ENCODE results near the gene AGBL5. TPM values are rescaled to one million over a fixed set of nuclear protein-coding genes. Genes with fewer than 3 reads are reported as not detected.

AGBL5 gene
- total and polyA plus RNA-seq, 5 experiments from 2014 or later, result 7.9 to 15.8 (median 9.3) TPM

- H3K9me3 Mint-ChIP-seq, result no peaks in the 10 kb centered on the region
- peaks cover 0 to 24% (median 9%) of the 10 kb centered on the region in 4 donors for H3K4me1 Mint-ChIP-seq
- DNase-seq (no peak), ATAC-seq (no peak)
- POLR2A ChIA-PET, result interaction anchor here (0.7 to 17.0 kb wide), 4 partner anchors 8 to 26 kb away, joined by 4 to 270 read pairs (median 10); partner anchors contain the start of genes AGBL5, KHK and OST4
- no peak overlapping the region for H3K4me3 Mint-ChIP-seq
- peak overlapping the region in 2 of 10 donors; percentile 17 to 41 for H3K27ac Mint-ChIP-seq
- H3K36me3 Mint-ChIP-seq, result peaks cover 0 to 26% (median 2%) of the 10 kb centered on the region in 3 donors
- no peaks in the 10 kb centered on the region for H3K27me3 Mint-ChIP-seq
Observed at GRCh38 chr2:27059141-27059820, 7.8 kb downstream of the AGBL5 start.

- H3K36me3 Mint-ChIP-seq, result peaks cover 0 to 28% (median 0%) of the 10 kb centered on the region in 3 donors
- H3K4me3 Mint-ChIP-seq, result no peak overlapping the region
- DNase-seq (no peak), ATAC-seq (no peak)
- peaks cover 0 to 19% (median 9%) of the 10 kb centered on the region in 4 donors for H3K4me1 Mint-ChIP-seq
- no peaks in the 10 kb centered on the region for H3K27me3 Mint-ChIP-seq
- H3K9me3 Mint-ChIP-seq, result no peaks in the 10 kb centered on the region
- peak overlapping the region in 3 of 10 donors; percentile 14 to 48 (median 39) for H3K27ac Mint-ChIP-seq
- POLR2A ChIA-PET, result interaction anchor here (1.9 to 17.0 kb wide), 3 partner anchors 9 to 25 kb away, joined by 6 to 270 read pairs (median 15); partner anchors contain the start of genes AGBL5, KHK and OST4
Observed at GRCh38 chr2:27060323-27060722, 8.9 kb downstream of the AGBL5 start.

- DNase-seq (no peak), ATAC-seq (no peak)
- POLR2A ChIA-PET, result interaction anchor here (13.8 to 17.0 kb wide), 2 partner anchors 4 to 9 kb away, joined by 270 read pairs; partner anchors contain the start of genes AGBL5 and OST4
- peaks cover 25 to 54% (median 39%) of the 10 kb centered on the region in 4 donors for H3K4me1 Mint-ChIP-seq
- H3K27ac Mint-ChIP-seq, result no peak overlapping the region
- H3K36me3 Mint-ChIP-seq, result peaks cover 0 to 48% (median 0%) of the 10 kb centered on the region in 3 donors
- H3K9me3 Mint-ChIP-seq, result no peaks in the 10 kb centered on the region
- no peaks in the 10 kb centered on the region for H3K27me3 Mint-ChIP-seq
- H3K4me3 Mint-ChIP-seq, result no peak overlapping the region
Observed at GRCh38 chr2:27065128-27065527, 13.7 kb downstream of the AGBL5 start.

DNA sequence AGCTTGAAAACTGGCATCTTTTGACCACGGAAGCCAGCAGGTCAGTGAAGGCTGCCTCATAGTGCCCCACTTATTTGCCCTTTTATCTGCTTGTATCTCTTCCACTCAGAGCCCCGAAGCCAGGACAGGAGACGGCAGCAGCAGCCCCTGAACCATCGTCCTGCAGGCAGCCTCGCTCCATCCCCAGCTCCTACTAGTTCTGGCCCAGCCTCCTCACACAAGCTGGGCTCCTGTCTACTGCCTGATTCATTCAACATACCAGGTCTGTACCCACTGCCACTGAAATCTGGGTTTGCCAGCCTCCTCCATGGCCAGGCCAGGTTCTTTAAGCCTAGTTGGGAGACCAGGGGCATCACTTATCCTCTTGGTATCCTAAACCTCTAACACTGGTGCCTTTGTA is 15.9 kb downstream of the AGBL5 start:
- Mint-ChIP-seq H3K9me3 (no peaks in the 10 kb centered on the region), H3K4me3 (no peak overlapping the region), H3K27ac (peak overlapping the region in 6 of 10 donors; percentile 33 to 81 (median 50)), H3K4me1 (peaks cover 32 to 67% (median 53%) of the 10 kb centered on the region in 4 donors), H3K36me3 (peaks cover 0 to 46% (median 0%) of the 10 kb centered on the region in 3 donors), H3K27me3 (no peaks in the 10 kb centered on the region)
- POLR2A ChIA-PET, result interaction anchor here (0.9 to 13.8 kb wide), 3 partner anchors 11 to 30 kb away, joined by 6 to 270 read pairs (median 197); partner anchors contain the start of genes AGBL5, EMILIN1 and KHK
- no peak for ATAC-seq
- DNase-seq, result no peak

GRCh38 chr2:27069436-27069835 is 18.0 kb downstream of the AGBL5 start:
- Mint-ChIP-seq H3K4me1 (peaks cover 38 to 72% (median 63%) of the 10 kb centered on the region in 4 donors), H3K4me3 (peak overlapping the region; percentile 3 to 98 (median 96)), H3K27ac (peak overlapping the region in 8 of 10 donors; percentile 20 to 99 (median 84)), H3K27me3 (no peaks in the 10 kb centered on the region), H3K36me3 (peaks cover 0 to 44% (median 0%) of the 10 kb centered on the region in 3 donors), H3K9me3 (no peaks in the 10 kb centered on the region)
- ATAC-seq (no peak), DNase-seq (no peak)
- POLR2A ChIA-PET, result interaction anchor here (9.0 to 13.8 kb wide), 2 partner anchors 13 to 15 kb away, joined by 197 to 270 read pairs; partner anchors contain the start of genes AGBL5, EMILIN1 and KHK

- no peaks in the 10 kb centered on the region for H3K27me3 Mint-ChIP-seq
- H3K4me3 Mint-ChIP-seq, result peak overlapping the region; percentile 93 to 98 (median 98)
- peak overlapping the region; percentile 20 to 99 (median 97) for H3K27ac Mint-ChIP-seq
- POLR2A ChIA-PET, result interaction anchor here (9.0 to 13.8 kb wide), 2 partner anchors 14 kb away, joined by 197 to 270 read pairs; partner anchors contain the start of genes AGBL5, EMILIN1 and KHK
- ATAC-seq, result no peak
- no peaks in the 10 kb centered on the region for H3K9me3 Mint-ChIP-seq
- peaks cover 0 to 40% (median 0%) of the 10 kb centered on the region in 3 donors for H3K36me3 Mint-ChIP-seq
- no peak for DNase-seq
- H3K4me1 Mint-ChIP-seq, result peaks cover 43 to 78% (median 69%) of the 10 kb centered on the region in 4 donors
Observed at GRCh38 chr2:27069961-27070618, 18.6 kb downstream of the AGBL5 start.

GRCh38 chr2:27070653-27071276 is 19.3 kb downstream of the AGBL5 start:
- Mint-ChIP-seq H3K9me3 (no peaks in the 10 kb centered on the region), H3K27me3 (no peaks in the 10 kb centered on the region), H3K4me3 (peak overlapping the region; percentile 93 to 98 (median 98)), H3K4me1 (peaks cover 46 to 82% (median 73%) of the 10 kb centered on the region in 4 donors), H3K27ac (peak overlapping the region; percentile 94 to 99 (median 97)), H3K36me3 (peaks cover 0 to 39% (median 0%) of the 10 kb centered on the region in 3 donors)
- POLR2A ChIA-PET, result interaction anchor here (0.6 to 13.8 kb wide), 10 partner anchors 13 to 142 kb away, joined by 3 to 270 read pairs (median 6); partner anchors contain the start of genes ABHD1, AGBL5, ATRAID and EMILIN1
- DNase-seq (no peak), ATAC-seq (peak in 1 of 2 donors; percentile 18)

DNA sequence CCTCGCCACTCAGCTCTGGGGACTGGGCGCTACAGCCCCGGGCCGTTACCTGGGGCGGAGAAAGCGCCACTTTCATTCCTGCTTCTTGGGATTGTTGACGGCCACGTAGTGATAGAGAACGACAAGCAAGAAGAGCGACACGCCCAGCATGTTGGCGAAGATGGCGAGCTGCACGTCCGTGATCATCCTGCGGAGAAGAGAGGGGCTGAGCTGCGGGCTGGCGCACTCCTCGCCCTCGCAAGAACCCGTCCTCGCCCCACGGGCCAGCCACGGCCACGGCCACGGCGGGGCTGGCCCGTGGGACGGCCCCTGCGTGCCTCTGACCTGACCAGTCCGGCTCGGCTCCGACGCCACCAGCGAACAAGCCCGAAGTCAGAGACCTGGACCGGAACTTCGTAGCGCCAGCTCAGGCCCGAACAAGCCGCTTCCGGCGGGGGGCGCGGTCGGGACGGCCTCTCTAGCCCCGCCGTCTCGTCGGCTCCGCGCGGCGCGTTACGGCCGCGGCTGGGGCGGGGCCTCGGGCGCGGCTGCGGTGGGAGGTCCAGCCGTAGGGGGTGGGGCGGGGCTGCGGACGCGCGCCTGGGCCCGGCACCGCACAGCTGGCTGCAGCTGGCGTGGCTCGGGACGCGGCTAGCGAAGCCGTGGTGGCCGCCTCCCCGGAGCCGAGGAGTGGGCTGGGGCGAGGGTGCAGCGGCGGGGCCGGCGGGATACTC is 20.0 kb downstream of the AGBL5 start, which contains the start of gene OST4:
Gene OST4 (minus strand): TSS at position 378 of the 713 bp plus-strand sequence.
- ATAC-seq (peak; percentile 87 to 91), DNase-seq (peak; percentile 80 to 90 (median 88))
- POLR2A ChIA-PET, result interaction anchor here (0.6 to 13.8 kb wide), 12 partner anchors 13 to 592 kb away, joined by 3 to 270 read pairs (median 5); partner anchors contain the start of genes ABHD1, AGBL5, ATRAID and EIF2B4
- H3K4me1 Mint-ChIP-seq, result peaks cover 45 to 83% (median 76%) of the 10 kb centered on the region in 4 donors
- H3K9me3 Mint-ChIP-seq, result no peaks in the 10 kb centered on the region
- H3K27me3 Mint-ChIP-seq, result no peaks in the 10 kb centered on the region
- peaks cover 0 to 33% (median 0%) of the 10 kb centered on the region in 3 donors for H3K36me3 Mint-ChIP-seq
- H3K27ac Mint-ChIP-seq, result peak within 1 kb of the TSS; percentile 94 to 99 (median 97)
- peak within 1 kb of the TSS; percentile 93 to 98 (median 98) for H3K4me3 Mint-ChIP-seq

DNA sequence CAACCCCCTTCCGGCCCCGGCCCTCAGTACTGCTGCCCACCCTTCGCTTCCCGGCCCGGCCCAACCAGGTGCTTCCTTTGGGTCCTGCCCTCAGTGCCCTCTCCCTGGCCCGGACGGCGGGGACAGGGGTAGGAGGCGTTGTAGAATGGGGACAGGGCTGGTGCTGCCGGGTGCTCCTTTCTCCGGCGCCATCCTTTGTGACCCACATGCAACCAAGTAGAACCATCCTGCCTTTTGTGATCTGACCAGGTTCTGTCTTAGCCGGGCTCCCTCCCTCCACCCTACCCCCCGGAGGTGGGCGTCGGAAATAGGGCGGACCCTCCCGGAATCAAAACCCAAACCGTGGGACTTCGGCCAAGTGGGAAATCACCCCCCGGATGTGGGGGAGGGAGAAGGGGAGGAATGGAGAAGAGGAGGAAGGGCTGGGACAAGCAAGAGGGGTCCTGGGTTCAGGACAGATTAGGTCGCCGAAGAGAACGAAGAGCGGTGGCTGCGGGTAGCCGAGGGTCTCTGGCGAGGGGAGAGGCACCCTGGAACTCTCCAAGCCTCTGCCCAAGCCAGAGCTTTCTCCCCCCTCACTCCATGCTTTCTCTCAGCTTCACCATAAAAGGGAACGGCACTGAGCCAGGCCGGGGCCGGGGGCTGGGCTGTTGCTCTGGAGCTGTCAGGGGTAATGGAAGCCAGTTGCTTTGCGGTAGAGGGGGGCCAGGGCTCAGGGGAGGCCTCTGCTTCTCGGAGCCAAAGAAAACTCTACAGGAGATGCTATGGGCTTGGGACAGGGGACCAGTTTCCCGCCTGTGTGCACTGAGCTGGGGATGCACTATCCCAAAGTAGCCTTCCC is 20.7 kb downstream of the AGBL5 start:
- H3K4me3 Mint-ChIP-seq, result peak overlapping the region; percentile 76 to 96 (median 83)
- ATAC-seq (peak; percentile 29 to 38), DNase-seq (peak in 3 of 10 donors; percentile 22 to 61 (median 28))
- peaks cover 49 to 83% (median 77%) of the 10 kb centered on the region in 4 donors for H3K4me1 Mint-ChIP-seq
- peaks cover 0 to 27% (median 0%) of the 10 kb centered on the region in 3 donors for H3K36me3 Mint-ChIP-seq
- no peaks in the 10 kb centered on the region for H3K27me3 Mint-ChIP-seq
- no peaks in the 10 kb centered on the region for H3K9me3 Mint-ChIP-seq
- POLR2A ChIA-PET, result interaction anchor here (0.8 to 13.8 kb wide), 13 partner anchors 12 to 591 kb away, joined by 3 to 270 read pairs (median 5); partner anchors contain the start of genes ABHD1, AGBL5, ATRAID and EIF2B4
- peak overlapping the region; percentile 63 to 93 (median 86) for H3K27ac Mint-ChIP-seq

DNA sequence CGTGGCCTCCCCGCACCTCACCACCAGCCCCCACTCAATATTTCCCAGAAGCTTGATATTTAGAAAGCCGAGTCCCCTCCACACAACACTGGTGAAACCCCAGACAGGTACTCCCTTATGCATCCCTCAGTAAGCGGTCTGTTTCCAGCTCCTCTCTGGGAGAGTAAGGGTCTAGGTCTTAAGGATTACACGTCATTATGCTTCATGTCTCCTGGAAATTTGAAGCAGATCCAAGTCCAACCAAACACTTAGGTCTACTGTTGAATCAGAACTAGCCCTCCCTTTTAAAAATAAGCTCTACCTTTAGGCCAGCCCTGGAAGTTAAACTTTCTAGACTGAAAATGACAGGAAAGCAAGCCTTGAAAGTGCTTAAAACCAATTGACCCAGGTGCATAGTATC is 21.5 kb downstream of the AGBL5 start:
- Mint-ChIP-seq H3K27me3 (peaks cover 0 to under 1% (median 0%) of the 10 kb centered on the region in 5 donors), H3K27ac (peak overlapping the region; percentile 14 to 93 (median 84)), H3K4me1 (peaks cover 45 to 76% (median 74%) of the 10 kb centered on the region in 4 donors), H3K4me3 (peak overlapping the region; percentile 76 to 96 (median 83)), H3K36me3 (peaks cover 0 to 23% (median 0%) of the 10 kb centered on the region in 3 donors), H3K9me3 (no peaks in the 10 kb centered on the region)
- ATAC-seq (no peak), DNase-seq (no peak)
- POLR2A ChIA-PET, result interaction anchor here (0.7 to 13.8 kb wide), 6 partner anchors 11 to 62 kb away, joined by 3 to 270 read pairs (median 6); partner anchors contain the start of genes ABHD1, AGBL5, EMILIN1 and KHK
